Cardiac fibroblast (primary cell): ENCODE results near the gene FAM184A.

Experiments used
- DNase-seq, 2 donors: peaks; one replicate each; pipeline versions ENCODE4 v3.0.0 to v3.0.0-alpha.2; 2010; ENCODE audit warnings: low read depth in 2 of 2
- H3K4me3 ChIP-seq, 2 donors: replicated peaks in 1 of 2; 1 replicate in 1 of 2; 2 replicates in 1 of 2; pipeline ENCODE4 v1.5.1; 2011; ENCODE audit warnings: low read depth in 2 of 2, low read length in 2 of 2, mild to moderate bottlenecking in 2 of 2, moderate library complexity in 1 of 2
- CTCF ChIP-seq: IDR thresholded peaks from one replicate; pipeline ENCODE4 v1.5.1; 2011; ENCODE audit warnings: low read depth, mild to moderate bottlenecking, low read length, inconsistent platforms

The FAM184A gene

GRCh38 chr6:119040636-119041035 is 37.8 kb downstream of the FAM184A start:
- no peak overlapping the region for H3K4me3 ChIP-seq
- DNase-seq: no peak
- no peak for TF ChIP-seq CTCF

- TF ChIP-seq CTCF: no peak
- DNase-seq: no peak
- no peak overlapping the region for H3K4me3 ChIP-seq
Measured at GRCh38 chr6:119040229-119040628, 38.2 kb downstream of the FAM184A start.

GRCh38 chr6:119037941-119038623 is 40.4 kb downstream of the FAM184A start:
- no peak overlapping the region for H3K4me3 ChIP-seq
- no peak for TF ChIP-seq CTCF

GRCh38 chr6:119037264-119037663 is 41.2 kb downstream of the FAM184A start:
- H3K4me3 ChIP-seq: no peak overlapping the region
- DNase-seq: no peak
- TF ChIP-seq CTCF: no peak

More at GRCh38 chr6:119037941-119038623, 40.4 kb downstream of the FAM184A start:
- no peak for DNase-seq

GRCh38 chr6:119036081-119036480 is 42.4 kb downstream of the FAM184A start:
- DNase-seq: no peak
- TF ChIP-seq CTCF: no peak
- H3K4me3 ChIP-seq: no peak overlapping the region

GRCh38 chr6:119035459-119035858 is 43.0 kb downstream of the FAM184A start:
- DNase-seq: no peak
- no peak for TF ChIP-seq CTCF
- no peak overlapping the region for H3K4me3 ChIP-seq
